Muscle of arm (tissue), 14 donors: ENCODE measurements around the gene SMPD2. TPM values are rescaled to one million over a fixed set of nuclear protein-coding genes. Genes with fewer than 3 reads are reported as not detected.

Experiments
- DNase-seq: peaks from one replicate; pipeline ENCODE4 v3.0.0-alpha.2; 2013
- long read RNA-seq, 11 donors: transcript quantifications; one replicate each; lab custom pipeline, GENCODE V29; 2026
- polyA plus RNA-seq, 12 donors: library from polyadenylated mRNA; unstranded; fragments of 120-200 nt; gene quantifications; one replicate each; pipeline ENCODE4 v1.2.1, GENCODE V29; 2013; ENCODE audit not compliant: insufficient read length in 12 of 12

Gene SMPD2, protein sequence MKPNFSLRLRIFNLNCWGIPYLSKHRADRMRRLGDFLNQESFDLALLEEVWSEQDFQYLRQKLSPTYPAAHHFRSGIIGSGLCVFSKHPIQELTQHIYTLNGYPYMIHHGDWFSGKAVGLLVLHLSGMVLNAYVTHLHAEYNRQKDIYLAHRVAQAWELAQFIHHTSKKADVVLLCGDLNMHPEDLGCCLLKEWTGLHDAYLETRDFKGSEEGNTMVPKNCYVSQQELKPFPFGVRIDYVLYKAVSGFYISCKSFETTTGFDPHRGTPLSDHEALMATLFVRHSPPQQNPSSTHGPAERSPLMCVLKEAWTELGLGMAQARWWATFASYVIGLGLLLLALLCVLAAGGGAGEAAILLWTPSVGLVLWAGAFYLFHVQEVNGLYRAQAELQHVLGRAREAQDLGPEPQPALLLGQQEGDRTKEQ
- 1 to 10 TPM in 10 of 12 donors, not detected in 2; 3.4 to 9.9 (median 5.1) TPM for polyA plus RNA-seq
- long read RNA-seq, donor 1, transcript SMPD2-201 (10 exons, 1,645 nt): major isoform, 6 of 7 reads
- long read RNA-seq, donor 1, partial matches to known transcripts: 0 of 7 reads
- long read RNA-seq, donor 1, other reads (novel, unspliced or antisense): 0 of 7 reads
- long read RNA-seq, donor 2, partial matches to known transcripts: 0 of 2 reads
- long read RNA-seq, donor 2, other reads (novel, unspliced or antisense): 0 of 2 reads
- long read RNA-seq, donor 3, partial matches to known transcripts: 0 of 1 reads
- long read RNA-seq, donor 3, other reads (novel, unspliced or antisense): 0 of 1 reads
- long read RNA-seq, donor 4, partial matches to known transcripts: 0 of 1 reads
- long read RNA-seq, donor 4, other reads (novel, unspliced or antisense): 0 of 1 reads
- long read RNA-seq, donor 5, partial matches to known transcripts: 95 of 110 reads
- long read RNA-seq, donor 5, other reads (novel, unspliced or antisense): 10 of 110 reads
- long read RNA-seq, donor 6: 0 reads
- long read RNA-seq, donor 7: 0 reads
- long read RNA-seq, donor 8: 0 reads
- long read RNA-seq, donor 9: 0 reads
- long read RNA-seq, donor 10, partial matches to known transcripts: 5 of 6 reads
- long read RNA-seq, donor 10, other reads (novel, unspliced or antisense): 0 of 6 reads
- long read RNA-seq, donor 11, partial matches to known transcripts: 0 of 1 reads
- long read RNA-seq, donor 11, other reads (novel, unspliced or antisense): 0 of 1 reads

DNA sequence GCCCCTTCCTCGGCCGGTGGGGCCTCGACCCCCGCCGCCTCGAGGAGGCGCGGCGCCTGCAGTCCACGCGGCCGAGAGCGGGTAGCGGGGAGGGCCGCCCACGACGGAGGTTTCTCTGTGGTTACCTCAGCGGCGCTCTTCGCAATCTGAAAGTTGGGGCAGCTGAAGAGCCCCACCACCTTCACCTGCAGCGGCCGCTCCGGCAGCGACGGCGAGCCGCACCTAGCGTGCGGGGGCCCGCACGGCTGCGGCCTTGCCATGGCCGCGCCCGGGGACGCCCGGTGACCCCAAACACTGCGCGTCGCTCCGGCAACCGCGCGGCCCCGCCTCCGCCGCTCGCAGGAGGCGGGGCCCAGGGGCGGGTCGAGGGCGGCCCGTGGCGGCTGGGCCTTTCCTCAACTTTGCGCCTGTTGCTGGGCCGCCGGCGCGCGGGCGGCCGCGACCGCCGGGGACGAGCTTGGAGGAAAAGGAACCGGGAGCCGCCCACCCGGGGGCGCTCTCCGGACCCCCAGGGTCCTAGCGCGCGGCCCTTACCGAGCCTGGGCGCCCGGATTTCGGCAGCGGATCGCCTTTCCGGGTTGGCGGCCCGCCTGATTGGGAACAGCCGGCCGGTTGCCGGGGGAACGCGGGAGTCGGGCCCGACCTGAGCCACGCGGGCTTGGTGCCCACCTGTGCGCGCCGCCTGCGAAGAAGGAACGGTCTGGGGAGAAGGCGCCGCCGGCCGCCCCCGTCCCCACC, at the start of gene SMPD2, which contains the start of gene PPIL6:
Gene SMPD2 (plus strand): TSS at position 394 of the 738 bp plus-strand sequence. CDS start 398 bp downstream, outside the sequence.
Gene PPIL6 (minus strand): TSS at position 298 of the 738 bp plus-strand sequence. CDS start 38 bp downstream, at position 260.
- peak; percentile 94 for DNase-seq

DNA sequence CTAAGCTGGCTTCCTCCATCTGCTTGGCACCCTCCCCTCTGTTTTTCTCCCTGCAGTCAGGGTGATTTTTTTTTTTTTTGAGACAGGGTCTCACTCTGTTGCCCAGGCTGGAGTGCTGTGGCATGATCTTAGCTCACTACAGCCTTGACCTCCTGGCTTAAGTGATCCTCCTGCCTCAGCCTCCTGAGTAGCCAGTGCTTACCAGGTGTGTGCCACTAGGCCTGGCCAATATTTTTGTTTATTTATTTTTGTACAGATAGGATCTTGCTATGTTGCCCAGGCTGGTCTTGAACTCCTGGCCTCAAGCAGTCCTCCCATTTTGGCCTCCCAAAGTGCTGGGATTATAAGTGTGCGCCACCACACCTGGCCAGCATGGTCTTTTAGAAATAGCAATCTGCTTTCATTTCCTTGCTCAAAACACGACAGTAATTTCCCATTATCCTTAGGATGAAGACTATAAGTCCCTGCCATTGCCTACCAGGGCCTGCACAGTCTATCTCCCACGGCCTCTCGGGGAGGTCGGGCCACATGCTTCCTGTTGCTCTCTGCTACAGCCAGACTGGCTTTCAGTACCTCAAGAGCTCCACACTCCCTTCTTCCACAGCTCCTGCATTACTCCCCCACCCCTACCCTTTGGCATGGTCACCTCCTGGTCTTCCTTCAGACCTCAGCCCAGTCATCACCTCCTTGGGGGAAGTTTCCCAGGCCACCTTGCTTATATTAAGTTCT, 47.2 kb upstream of the SMPD2 start:
- DNase-seq: no peak

DNA sequence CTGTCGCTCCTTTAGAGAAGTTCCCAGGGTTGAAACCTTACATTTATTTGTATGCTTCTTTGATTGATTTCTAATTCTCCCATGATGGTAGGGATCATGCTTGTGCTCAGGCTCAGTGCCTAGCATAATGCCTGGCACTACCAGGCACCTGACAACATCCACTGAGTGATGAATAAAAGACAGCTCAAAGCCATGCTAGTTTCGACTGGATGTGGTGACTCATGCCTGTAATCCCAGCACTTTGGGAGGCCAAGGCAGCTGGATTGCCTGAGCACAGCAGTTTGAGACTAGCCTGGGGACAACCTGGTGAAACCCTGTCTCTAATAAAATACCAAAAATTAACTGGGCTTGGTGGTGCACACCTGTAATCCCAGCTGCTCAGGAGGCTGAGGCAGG, 46.6 kb upstream of the SMPD2 start:
- no peak for DNase-seq

DNA sequence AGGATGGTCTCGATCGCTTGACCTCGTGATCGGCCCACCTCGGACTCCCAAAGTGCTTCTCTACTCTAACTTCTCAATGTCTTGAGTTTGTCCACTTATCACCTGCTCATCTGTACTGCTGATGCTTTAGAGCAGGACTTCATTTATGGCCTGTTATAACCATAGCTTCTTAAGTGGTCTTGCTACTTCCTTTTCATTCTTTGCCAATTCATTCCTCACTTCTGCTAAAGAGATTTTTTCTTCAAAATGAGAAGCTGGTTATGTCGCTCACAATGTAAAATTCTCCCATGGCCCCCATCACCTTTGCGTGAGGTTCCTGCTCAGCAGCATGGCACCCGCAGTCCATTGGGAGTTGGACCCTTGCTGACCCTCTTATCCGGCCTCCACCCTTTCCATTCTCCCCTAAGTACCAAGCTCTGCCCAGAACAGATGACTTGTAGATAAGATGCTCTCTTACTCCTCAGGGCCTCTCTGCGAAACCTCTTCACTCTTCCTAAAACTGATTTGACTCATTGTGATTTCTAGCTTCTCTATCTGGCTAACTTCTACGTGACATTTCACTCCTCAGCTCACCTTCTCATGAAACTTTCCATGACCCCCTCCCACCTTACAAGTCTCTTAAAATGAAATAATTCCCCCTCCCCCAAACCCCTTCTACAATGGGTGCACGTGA, 44.3 kb upstream of the SMPD2 start:
- no peak for DNase-seq

DNA sequence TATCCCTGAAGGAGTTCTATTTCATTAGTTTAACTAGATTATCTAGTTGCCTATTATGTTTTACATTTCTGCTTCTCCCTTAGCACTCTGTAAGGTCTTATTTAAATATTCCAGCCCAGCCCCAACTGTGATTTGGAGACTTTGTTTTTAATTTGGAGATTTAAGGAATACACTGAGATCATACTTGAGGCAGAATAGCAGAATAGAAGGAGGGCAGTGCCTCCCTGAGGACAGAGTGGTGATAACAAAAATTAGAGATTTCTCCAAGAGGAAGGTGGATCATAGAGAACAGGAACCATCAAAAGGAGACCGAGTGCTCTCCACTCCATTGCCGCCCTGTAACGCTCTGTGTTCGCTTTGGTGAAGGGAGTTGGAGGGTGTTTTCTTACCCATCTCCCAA, 43.5 kb upstream of the SMPD2 start:
- DNase-seq: no peak

DNA sequence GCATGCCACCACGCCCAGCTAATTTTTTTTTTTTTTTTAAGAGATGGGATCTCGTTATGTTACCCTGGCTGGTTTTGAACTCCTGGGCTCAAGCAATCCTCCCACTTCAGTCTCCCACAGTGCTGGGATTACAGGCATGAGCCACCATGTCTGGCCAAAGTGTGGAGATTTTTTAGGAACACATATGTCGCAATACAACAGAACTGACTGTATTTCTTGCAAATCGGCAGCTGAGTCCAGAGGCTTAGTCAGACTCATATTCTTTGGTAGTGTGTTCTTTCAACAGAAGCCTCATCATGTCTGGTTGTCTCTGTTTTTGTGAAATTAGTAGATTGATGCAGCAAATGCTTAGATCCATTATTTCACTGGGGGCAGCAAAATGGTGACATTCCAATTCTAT, 34.3 kb upstream of the SMPD2 start:
- DNase-seq: no peak

DNA sequence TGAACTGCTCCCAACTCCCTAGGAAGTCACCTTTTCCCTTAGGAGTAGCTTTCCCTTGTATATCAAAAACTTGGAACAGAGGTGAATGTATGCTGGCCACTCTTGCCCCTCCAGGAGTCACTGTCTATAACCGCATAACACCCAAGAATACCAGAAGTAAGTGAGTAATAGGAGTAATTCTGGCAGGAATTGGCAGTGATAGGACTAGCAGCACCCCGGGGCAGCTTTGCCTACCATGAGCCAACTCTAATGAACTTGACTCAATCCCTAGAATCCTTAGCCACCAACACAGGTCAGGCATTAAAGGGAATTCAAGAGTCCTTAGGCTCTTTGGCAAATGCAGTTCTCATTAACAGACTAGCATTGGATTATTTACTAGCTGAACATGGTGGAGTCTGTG, 29.5 kb upstream of the SMPD2 start:
- no peak for DNase-seq

DNA sequence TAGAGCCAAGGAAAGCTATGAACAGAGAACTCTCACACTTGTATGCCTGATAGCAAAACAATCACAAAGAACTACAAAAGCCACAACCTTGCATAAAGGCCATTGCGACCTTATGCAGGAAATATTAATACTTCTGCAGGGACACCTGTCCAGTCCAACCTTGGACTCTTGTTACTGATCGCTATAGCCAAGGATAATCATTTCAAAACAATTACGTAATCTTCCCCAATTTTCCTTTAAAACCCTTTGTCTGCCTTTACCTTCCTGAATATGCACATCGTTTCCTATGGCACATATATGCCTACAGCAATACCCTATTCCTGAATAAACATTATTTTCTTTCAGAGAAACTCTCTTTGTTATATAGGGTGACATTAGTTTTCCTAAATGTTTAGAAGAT, 22.9 kb upstream of the SMPD2 start:
- no peak for DNase-seq

DNA sequence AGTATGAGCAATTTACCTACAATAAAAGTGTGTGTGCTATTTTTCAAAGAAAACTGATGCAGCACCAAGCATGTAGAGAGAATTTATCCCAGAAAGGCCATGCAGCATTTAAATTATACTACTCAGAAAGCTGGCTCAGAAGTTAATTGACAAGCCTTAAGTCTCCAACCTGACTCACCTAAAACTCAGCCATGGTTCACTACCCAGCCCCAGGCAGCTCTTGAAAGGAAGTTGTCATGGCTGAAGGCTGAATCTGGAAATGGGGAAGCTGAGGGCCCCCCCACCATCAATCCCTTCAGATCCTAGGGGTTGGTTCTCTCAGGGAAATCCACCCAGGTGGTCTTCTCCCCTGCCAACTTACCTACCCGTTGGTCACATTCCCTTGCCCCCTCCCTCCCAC, 19.8 kb upstream of the SMPD2 start:
- DNase-seq: no peak

DNA sequence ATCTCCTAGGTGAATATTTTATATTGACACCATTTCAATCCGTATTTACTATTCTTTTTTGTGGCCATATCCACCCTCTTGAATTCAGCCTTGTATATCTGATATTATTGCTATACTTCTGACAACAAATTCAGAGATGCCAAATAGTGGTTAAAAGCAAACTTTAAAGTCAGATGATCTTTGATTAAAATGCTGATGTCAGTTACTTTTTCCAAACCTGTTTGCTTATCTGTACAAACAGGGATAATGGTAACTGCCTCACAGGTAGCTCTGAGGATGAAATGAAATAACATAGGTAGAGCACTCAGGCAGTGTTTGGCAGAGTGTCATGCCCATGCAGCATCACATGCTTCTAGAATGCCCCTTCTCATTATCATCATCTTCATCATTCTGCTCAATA, 19.3 kb upstream of the SMPD2 start:
- DNase-seq: no peak

DNA sequence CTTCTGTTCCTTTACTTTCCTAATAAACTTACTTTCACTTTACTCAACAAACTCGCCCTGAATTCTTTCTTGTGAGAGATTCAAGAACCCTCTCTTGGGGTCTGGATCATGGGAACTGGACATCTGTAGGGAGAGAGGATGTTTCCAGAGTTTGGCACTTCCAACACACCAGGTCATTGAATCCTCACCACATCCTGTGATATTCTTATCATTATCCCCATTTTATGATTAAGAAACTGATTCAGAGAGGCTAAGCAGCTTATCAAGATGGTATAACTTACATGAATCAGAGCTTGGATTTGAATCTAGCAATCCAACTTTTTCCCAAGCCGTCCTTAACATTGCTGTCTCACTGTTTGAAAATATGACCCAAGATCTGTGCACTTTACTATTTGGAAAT, 15.6 kb upstream of the SMPD2 start:
- DNase-seq: no peak

DNA sequence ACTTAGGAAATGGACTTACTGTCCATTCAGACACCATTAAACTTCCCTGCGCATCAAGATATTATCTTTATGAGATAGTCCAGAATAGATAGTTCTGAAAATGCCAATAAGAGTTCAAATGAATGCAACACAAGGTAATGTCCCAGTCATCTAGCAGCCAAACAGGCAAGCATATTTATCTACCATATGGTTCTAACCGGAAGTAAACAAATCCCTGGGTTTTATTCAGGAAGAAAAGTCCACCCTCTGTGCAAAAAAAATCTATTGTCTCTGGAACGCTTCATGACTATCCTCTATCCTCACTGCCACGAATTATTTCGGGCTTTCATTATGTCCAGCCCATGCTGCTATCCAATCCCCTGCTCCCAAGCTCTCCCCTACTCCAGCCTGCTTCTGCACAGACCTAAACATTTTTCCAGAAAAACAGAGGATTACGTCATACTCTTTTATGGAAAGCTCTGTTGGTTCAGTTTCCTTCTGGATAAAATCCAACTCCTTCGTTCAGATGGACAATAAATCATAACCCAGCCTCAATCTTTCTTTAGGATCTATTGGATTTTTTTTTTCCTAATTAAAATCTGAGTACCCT, 11.5 kb upstream of the SMPD2 start:
- DNase-seq: peak; percentile 86

DNA sequence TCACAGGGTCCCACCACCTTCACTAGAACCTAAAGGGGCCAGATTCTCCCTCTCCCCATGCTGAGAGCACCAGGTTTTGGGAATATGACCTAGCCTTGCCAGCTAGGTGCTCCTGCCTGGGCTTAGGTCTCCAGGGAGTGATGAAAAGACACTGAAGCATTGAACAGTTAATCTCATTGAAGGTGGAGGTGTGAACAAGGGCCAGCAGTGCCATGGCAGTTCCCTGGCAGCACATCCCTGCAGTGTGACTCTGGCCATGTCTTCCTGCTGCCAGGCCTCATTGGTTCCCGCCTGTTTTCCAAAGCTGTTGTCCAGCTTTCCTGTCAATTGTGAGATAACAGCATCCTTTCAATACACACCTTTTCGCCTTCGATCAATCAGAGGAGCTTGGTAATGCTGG, 11.0 kb upstream of the SMPD2 start:
- peak; percentile 16 for DNase-seq

DNA sequence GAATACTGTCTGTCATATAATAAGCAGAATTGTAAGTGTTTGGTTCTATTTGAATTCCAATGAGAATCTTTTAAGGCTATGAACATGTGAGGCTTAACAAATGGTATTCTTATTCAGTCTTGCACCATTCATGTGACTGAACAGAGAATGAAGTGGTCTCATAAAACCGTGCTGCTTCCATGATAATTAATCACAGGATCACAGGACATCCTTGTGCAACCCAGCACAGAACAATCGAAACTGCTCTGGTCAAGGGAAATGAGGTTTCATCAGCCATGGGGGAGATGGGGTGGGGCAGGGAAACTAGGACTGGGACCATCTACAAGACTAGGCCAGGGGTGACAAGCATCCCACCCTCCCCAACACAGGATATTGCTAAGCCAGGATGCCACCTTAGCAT, 6.1 kb upstream of the SMPD2 start:
- DNase-seq: no peak

DNA sequence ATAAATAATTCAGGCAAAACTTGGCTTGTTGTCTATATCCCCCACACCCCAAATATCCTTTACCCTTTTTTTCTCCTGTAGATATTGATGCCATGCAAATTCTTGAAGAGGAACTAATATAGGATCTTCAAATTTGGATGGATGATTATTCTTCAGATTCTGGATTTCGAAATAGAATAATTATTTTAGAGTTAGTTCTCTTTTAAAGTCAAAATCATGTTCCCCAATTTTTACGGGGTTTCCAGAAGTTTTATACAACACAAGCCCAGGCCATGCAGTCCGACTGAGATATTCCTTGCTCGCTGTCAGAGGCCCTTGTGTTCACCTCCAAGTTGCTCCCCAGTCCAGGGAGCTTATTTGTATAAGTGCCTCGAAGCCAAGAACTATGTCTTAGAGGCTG, 4.5 kb upstream of the SMPD2 start:
- no peak for DNase-seq

DNA sequence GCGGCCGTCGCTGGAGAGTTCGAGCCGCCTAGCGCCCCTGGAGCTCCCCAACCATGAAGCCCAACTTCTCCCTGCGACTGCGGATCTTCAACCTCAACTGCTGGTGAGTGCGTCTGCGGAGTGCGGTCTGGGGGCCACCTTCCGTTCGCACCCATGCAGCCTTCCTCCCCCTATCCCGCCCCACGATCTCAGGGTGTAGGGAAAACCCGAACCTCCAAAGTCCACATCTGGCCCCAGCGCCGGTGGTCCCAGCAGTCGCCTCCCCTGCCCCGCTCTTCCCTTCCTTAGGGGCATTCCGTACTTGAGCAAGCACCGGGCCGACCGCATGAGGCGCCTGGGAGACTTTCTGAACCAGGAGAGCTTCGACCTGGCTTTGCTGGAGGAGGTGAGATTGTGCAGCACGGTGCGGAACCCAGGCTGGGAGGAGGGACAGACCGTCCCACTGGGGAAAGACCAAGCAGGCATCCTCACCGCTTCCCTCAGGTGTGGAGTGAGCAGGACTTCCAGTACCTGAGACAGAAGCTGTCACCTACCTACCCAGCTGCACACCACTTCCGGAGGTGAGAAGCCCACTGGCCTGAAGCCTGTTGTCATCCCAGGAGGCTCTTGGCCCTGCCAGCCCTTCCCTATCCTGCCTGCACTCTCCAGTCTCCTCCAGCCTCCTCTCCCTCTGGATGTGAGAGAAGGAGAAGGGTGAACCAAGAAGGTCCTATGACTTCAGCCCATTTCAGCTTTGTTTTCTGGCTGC, 719 bp downstream of the SMPD2 start:
- peak; percentile 43 for DNase-seq

DNA sequence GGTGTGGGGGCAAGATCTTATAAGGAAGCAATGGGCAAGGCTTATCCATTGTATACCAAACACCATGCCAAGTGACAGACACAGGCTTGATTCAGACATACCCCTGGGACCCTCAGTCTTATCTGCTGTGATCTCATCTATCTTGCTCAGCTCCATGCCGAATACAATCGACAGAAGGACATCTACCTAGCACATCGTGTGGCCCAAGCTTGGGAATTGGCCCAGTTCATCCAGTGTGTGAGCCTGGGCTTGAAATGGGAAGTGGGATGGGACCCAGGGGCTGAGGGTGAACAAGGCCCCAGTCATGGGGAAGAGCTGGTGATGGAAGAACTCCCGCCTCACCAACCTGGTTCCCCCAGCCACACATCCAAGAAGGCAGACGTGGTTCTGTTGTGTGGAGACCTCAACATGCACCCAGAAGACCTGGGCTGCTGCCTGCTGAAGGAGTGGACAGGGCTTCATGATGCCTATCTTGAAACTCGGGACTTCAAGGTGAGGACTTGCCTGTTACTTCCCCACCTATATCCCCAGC, 1.9 kb downstream of the SMPD2 start:
- DNase-seq: no peak

DNA sequence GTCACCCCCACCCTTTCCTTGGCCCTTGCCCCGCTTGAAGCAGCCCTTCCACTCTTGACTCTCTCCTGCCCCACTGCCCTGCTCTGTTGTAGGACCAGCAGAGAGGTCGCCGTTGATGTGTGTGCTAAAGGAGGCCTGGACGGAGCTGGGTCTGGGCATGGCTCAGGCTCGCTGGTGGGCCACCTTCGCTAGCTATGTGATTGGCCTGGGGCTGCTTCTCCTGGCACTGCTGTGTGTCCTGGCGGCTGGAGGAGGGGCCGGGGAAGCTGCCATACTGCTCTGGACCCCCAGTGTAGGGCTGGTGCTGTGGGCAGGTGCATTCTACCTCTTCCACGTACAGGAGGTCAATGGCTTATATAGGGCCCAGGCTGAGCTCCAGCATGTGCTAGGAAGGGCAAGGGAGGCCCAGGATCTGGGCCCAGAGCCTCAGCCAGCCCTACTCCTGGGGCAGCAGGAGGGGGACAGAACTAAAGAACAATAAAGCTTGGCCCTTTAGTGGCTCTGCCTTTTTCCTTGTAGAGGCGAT, 3.0 kb downstream of the SMPD2 start:
- DNase-seq: no peak
